ENCODE measurements around the gene SRGAP2C.
"Not testable (repeated sequence)": the region's sequence is repeated elsewhere in the genome, so short reads cannot be mapped to it uniquely, and the experiment has no call there.

Gene SRGAP2C

DNA sequence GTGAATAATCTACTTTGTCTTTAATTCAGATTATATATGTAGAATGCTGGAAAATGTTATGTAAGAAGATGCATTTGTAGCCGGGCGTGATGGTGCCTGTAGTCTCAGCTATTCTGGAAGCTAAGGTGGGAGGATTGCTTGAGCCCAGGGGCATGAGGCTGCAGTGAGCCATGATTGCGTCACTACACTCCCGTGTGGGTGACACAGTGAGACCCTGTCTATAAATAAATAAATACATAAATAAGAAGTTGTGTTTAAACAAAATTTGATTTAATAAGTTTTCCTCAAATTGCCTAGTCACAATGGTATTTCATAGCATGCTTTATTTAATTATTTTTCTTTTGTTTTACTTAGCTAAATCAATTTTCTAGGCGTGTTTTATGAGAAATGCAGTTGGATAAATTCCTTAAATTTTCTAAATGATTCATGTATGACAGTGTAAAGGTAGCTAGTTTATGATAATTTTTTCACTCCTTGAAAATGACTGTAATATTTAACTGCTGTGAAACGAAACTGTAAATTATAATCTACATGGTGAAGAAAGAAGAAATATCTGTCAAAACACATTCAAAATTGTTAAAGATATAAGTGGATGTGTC is 232.6 kb downstream of the SRGAP2C start:
- DNase-seq = no peak

DNA sequence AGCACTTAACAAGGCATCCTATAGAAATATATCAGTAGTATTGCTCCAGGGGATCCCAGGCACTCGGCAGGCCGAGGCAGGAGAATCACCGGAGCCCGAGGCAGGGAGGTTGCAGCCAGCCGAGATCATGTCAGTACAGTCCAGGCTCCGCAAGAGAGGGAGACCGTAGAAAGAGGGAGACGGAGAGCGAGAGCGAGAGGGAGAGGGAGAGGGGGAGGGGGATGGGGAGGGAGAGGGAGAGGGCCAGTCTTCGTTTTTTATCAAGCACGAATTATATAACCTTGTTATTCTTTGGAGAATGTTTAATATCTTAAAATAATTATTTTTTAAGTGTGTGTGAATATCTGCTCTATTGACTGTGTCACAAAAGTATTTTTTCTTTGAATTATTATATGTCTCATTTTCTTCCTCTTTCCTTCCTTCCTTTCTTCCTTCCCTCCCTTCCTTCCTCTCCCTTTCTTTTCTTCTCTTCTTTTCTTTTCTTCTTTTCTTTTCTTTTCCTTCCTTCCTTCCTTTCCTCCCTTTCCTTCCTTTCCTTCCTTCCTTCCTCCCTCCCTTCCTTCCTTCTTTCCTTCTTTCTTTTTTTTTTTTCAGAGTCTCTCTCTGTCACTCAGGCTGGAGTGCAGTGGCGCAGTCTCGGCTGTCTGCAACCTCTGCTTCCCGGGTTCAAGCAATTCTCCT is 233.7 kb downstream of the SRGAP2C start:
- no peak for DNase-seq

DNA sequence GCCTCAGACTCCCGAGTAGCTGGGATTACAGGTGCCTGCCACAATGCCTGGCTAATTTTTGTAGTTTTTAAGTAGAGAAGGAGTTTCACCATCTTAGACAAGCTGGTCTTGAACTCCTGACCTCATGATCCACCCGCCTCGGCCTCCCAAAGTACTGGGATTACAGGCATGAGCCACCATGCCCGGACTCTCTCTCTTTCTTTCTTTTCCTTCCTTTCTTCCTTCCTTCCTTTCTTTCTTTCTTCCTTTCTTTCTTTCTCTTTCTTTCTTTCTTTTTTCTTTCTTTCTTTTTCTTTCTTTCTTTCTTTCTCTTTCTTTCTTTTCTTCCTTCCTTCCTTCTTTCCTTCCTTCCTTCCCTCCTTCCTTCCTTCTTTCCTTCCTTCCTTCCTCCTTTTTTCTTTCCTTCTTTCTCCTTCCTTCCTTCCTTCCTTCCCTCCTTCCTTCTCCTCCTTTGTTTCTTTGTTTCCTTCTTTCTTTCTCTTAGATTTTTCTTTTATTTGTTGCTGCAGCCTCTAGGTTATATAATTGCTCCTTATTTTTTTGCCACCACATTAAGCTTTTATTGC is 234.4 kb downstream of the SRGAP2C start:
- DNase-seq = not testable (repeated sequence)

DNA sequence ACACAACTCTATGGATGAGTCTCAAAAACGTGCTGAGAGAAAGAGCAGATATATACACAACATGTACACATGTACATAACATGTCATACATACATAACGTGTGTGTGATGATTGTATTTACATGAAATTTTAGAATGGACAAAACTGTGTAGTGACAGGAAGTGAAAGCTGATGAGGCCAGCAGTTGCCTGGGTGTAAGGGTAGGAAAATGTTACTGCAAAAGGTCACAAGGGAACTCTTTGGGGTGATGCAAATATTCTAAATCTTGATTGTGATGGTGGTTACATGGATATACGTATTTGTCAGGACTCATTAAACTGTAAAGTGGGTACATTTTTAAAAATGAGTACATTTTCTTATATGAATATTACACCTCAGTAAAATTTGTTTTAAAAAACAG is 236.7 kb downstream of the SRGAP2C start:
- DNase-seq = not testable (repeated sequence)

DNA sequence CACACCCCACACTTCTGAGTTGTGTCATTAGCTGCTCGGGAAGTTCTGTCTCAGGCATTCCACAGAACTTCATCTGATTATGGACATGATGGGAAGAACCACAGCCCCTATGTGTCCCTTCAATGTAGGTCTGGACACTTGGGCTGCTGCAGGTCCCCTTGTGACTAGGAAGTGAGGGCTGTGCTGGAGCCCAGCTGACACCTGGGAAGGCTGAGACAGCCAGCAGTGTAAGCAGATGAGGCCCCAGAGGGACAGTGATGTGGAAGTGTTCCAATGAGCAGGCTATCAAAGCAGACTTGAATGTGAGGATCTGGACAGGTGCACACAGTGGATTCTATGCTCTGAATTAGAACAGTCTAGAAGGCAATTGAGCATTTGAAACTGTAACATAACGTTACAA is 239.2 kb downstream of the SRGAP2C start:
- DNase-seq = not testable (repeated sequence)

DNA sequence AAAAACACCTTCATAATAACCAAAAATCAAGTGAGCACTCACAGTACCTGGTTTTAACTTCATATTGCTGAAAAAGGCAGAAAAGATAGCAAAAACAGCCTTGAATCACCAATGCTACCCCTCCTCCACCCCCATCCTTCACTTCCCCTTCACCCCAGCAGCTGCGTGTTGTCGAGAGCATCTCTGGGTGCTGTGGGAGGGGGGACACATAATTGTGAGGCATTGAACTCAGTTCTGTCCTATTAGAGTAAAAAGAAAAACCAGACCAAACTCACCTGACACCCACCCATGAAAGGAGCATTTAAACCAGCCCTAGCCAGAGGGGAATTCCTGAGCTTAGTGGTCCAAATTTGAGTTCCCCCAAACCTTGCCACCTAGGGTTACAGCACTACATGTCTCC is 248.7 kb downstream of the SRGAP2C start:
- DNase-seq = not testable (repeated sequence)

- not testable (repeated sequence) for DNase-seq
These were observed 254.1 kb downstream of the SRGAP2C start for GRCh38 chr1:121438862-121439261.

- DNase-seq = no peak
These were observed 256.2 kb downstream of the SRGAP2C start for GRCh38 chr1:121440993-121441392.
